HG02870 (cell line): ENCODE measurements around the gene CFAP68.
"Not testable (repeated sequence)": the region's sequence is repeated elsewhere in the genome, so short reads cannot be mapped to it uniquely, and the experiment has no call there.

Source experiments
- ATAC-seq: cut with Tn5 transposase; IDR thresholded peaks from one replicate; pipeline ENCODE4 v1.9.1; 2021; ENCODE audit warnings: mild to moderate bottlenecking, moderate library complexity; ENCODE audit not compliant: unreplicated experiment

CFAP68 gene

DNA sequence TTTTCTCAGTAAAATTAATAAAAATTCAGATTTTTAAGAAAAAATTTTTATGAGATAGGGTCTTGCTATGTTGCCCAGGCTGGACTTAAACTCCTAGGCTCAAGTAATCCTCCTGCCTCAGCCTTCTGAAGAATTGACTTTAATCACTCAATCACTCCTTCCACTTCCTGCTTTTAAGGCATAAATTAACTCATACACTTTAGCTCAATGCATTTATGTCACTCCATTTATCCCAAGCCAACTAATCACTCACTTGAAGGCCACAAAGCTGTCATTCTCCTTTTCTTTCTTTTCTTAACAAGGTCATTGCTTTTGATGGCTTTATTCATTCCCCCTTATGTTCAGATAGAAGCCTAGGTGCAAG is 8.8 kb upstream of the CFAP68 start:
- peak; percentile 13 for ATAC-seq

DNA sequence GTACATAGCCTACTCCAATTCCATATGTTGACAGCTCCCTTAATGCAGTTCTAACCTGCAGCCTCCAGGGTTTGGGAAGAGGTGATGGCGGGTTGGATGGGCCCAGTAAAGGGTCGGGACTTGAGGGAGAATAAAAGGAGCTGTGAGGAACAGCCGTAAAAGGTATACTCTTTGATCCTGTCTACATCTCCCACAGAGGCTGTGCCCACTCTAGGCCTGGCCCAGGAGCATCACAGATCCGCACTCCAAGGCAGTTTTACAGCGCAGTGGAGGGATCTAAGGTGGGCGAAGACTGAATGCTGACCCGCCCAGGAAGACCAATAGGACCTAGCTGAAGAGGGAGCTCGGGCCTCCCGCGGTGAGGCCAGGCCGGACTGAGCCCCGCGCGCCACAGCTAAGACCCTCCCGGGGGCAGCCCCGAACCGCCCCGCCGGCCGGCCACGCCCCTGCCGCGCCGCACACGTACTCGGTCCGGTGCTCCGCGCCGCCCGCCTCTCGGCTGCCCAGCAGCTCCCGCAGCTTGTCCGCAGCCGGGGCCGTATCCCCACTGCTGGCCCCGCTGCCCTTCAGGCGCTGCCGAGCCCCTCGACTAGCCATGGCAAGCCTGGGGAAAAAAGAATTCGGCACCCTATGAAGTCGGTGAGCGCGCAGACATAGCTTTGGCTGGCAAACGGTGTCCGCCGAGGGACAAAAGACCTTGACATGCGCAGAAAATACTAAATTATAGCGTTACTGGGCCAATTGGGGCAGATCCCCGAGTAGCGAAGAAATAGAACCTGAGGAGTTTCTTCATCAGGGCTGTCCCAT is 8.3 kb upstream of the CFAP68 start, which contains the start of gene ALG9:
ALG9 (minus strand) TSS at position 696 of the 807 bp plus-strand sequence; CDS start at position 597, 99 bp downstream.
- ATAC-seq: peak; percentile 86

DNA sequence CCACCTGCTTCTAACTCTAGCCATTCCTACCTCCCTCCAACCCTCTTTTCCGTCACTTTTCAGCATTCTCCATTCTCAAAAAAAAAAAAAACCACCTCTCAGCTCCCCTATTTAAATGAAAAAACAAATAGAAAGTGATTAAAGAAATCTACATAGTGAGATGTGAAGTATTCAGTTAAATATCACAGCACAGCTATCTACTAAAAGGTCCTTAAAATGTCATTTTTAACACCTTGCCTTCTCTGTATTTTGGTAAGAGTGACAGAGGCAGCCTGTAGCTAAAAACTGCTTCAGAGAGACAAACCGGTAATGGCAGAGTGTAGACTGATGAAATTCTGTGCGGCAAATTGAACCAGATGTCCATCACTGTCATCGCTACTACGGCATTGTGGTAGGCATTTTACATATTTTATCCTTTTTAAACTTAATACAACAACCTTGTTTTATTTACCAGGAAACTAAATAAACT is 7.6 kb upstream of the CFAP68 start:
- ATAC-seq: no peak

DNA sequence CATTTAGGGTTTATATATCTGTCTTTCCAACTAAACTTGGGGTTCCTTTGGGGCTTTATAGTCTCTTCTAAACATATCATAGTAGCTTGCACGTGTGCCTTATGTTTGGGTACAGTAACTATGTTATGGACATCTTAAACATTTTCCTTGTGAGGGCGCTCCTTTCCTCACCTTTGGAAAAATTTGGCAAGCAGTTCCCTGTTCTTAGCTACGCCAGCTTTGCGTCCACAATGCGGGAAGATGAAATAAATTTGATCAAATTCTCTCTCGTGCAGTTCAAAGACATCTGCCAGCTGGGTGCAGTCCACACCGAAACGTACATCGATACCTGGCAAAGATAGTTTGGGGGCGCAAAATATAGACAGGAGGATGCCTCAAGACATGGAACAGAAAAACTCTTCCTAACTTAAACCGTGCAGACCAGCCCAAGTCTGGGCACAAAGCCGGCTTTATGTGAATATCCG is 924 bp upstream of the CFAP68 start:
- ATAC-seq: peak; percentile 6

DNA sequence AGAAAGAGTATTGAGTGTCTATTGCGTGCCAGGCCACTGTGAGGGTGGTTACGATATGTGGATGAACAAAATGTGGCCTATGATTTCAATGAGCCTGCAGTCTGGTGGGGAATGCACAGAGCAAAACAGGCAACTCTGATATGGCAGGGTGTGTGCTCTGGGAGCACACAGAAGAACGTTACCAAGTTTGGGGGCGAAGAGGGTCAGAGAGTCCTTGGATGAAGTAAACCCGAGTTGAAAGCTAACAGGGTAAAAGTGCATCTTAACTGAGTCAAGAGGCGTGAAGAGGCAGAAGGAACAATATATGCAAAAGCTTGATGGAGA is 258 bp downstream of the CFAP68 start:
- ATAC-seq: no peak

DNA sequence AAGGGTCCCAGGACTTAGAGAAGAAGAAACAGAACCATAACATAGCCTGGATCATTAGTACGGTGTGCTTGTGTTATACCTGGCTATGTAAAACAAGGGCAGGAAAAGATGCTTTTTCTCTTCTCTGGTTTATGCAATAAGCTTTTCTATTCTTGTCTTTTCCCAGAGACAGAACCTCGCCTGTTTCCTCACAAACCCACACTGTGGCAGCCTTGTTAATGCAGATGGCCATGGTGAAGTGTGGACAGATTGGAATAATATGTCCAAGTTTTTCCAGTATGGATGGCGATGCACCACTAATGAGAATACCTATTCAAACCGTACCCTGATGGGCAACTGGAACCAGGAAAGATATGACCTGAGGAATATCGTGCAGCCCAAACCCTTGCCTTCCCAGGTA is 2.9 kb downstream of the CFAP68 start:
- no peak for ATAC-seq

DNA sequence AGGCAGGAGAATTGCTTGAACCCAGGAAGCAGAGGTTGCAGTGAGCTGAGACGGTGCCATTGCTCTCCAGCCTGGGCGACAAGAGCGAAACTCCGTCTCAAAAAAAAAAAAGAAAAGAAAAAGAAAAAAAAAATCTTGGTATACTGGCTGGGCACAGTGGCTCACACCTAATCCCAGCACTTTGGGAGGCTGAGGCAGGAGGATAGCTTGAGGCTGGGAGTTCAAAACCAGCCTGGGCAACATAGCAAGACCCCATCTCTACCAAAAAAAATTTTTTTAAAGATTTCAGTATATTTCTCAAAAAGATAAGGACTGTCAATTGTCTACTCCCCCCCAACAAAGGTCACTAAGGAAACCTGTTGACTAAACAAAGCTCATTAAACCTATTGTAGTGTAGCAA is 5.7 kb downstream of the CFAP68 start:
- ATAC-seq: not testable (repeated sequence)

DNA sequence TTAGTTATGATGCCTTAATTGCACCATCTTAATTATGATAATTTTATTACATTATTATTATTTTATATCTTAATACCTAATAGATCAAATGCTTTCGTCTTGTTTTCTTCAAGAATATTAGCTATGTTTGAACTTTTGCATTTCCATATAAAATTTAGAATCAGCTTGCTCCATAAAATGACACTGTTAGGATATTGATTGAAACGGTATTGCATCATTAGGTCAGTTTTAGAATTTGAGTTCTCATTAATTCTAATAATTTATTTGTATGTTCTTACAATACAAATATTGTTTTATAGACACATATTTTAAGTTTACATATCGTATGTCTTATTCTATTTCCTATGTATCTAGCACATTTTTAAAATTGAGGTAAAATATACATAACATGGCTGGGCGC is 6.7 kb downstream of the CFAP68 start:
- ATAC-seq: no peak

DNA sequence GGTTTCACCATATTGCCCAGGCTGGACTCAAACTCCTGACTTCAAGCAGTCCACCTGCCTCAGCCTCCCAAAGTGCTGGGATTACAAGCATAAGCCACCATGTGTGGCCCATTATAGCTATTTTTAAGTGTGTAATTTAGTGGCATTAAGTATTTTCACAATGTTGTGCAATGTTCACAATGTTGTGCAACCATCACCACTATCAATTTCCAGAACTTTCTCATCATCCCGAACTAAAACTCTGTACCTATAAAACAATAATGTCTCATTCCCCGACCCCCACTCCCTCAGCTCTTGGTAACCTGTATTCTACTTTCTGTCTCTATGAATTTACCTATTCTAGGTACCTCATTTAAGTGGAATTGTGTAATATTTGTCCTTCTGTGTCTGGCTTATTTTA is 7.5 kb downstream of the CFAP68 start:
- no peak for ATAC-seq

DNA sequence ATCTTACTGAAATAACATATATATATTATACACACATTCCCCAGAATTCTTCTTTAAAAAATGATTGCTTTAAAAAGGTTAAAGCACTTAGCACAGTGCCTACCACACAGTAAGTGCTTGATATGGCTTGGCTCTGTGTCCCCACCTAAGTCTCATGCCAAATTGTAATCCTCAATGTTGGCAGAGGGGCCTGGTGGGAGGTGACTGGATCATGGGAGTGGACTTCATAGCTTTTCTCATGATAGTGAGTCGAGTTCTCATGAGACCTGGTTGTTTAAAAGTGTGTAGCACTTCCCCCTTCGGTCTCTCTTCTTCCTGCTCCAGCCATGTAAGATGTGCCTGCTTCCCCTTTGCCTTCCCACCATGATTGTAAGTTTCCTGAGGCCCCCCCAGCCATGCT is 26.1 kb downstream of the CFAP68 start:
- no peak for ATAC-seq

DNA sequence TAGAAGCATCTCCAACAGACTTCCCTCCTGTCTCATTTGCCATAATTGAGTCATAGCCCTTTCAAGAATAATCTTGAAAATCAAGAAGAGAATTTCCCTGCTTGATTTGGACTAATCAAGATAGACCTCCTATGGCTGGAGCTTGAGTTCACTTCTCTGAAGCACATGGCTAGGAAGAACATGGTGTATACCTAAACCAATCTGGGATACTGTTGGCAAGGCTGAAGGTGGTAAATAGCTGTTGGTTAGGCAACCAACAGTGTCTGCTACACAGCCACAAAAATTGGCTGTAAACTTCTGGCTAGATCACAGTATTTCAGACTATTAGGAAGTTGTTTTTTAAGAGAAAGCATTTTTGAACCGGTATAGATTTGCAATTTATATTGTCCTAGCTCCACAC is 27.3 kb downstream of the CFAP68 start:
- no peak for ATAC-seq

DNA sequence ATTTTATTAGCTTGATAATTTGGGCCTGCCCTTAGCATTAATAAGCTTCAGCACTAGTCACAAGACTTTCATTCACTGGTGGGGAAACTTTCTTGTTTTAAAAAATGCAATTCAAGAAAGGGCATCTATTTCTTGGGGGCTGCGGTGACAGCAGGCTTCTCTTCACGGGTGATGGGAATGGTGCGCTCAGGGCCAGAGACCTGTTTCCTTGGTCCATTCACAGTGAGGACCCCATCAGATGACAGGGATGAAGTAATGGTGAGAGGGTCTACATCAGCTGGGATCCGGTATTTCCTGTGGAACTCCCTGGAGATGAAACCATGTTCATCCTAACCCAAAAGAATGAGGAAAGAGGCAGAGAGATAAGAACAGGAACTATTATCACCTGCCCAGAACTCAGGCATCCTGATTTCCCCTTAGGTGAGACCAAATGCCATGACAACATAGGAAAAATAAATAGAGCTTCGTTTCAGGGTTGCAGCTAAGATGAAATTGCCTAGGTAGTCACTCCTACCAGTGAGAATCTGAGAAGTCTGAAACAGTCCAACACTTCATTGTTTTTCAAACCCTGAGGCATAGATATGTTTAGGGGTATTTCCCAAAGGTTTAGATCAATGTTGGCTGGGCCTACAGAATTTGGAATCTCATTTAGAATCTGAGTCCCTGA is 29.4 kb downstream of the CFAP68 start:
- no peak for ATAC-seq

DNA sequence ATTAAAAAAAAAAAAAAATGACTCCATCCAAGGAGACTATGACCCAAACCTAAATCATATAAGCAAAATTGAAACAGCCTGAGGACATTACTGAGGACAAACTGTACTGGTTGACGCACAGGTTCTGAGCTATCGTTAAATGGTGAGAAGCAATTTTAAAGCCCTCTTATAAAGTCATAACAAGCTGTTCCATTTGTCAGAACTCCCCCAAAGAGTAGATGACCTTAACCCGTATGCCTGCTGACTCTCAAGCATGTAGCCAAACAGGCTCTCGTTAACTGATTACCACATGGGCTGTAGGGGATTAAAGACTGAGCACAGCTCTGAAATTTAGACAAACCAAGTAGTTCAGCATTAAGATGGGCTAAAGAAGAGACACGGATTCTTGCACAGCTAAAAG is 30.0 kb downstream of the CFAP68 start:
- no peak for ATAC-seq

DNA sequence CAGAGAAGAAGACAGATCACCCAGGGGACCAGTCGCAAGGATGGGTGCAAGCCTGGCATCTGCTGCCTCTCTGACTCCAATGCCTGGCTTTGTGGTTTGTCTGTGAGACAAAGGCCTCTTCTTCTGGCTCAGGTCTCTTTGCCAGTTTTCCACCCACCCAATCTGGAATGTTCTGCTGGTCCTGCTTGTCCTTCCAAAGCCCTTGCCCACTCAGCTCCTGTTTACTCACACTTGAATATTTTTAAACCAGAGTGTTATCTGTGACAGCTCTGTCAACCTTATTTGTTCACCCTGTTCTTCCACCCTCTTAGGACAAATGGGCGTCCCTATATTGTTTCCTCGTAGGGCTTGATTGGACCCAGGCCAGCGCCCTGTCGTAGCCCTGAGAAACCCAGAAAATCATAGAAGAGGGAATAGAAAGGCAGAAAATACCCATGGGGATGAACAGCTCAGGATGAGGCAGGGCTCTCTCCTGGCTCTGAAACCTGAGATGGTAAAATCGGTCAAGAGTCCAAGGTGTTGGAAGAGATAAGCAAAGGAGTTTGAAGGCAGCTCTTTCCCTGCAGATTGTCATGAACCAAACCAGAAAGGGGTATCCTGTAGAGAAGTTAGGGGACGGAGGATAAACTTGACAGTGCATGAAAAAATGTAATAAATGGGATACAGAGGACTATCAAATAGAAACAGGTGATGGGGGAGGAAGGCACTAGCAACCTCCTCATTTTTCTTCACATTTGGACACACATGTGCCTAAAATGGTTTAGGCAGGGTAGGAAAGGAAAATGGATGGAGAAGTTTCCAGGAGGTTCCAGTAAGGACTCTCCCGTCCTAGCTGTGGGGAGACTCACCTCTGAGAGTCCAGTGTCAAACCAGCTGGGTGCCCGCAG is 31.6 kb downstream of the CFAP68 start:
- ATAC-seq: no peak

DNA sequence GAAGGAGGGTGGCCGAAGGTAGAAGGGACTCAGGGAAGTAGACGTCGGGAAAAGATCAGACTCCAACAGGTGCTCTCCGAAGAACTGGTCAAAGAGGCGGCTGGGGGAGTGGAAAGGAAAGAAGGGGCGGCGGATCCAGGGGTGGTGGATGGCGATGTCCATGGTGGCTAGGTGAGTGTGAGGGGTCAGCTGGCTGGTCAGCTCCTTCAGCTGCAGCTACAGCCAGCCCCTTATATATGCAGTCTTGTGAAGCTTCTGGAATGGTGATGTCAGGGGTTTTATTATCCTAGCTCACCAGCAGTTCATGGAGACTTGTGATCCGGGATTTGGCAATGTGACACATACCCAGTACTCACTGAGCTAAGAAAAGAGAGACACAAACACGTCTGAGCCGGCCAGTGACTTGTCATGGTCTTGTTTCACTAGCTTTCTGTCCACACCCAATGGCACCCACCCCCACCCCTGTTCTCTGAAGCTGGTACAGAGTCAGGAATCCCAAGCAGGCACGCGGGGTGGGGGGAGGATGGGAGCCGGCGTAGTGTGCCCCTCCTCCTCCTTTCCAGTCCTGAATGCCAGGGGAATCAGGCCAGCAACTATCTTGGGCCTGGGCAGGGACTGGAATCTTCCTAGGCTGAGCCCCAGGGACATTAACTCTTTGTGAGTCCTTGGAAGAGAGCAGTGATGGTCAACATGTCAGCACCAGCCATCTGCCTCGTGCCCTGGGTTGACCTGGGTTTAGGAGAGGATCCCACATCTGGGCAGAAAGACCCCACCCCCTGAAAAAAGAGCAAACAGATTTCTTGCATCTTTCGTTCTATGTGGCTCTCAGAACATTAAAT is 32.4 kb downstream of the CFAP68 start, which contains the start of gene CRYAB:
CRYAB (minus strand) TSS at position 208 of the 839 bp plus-strand sequence; CDS start at position 162, 46 bp downstream.
- no peak for ATAC-seq

DNA sequence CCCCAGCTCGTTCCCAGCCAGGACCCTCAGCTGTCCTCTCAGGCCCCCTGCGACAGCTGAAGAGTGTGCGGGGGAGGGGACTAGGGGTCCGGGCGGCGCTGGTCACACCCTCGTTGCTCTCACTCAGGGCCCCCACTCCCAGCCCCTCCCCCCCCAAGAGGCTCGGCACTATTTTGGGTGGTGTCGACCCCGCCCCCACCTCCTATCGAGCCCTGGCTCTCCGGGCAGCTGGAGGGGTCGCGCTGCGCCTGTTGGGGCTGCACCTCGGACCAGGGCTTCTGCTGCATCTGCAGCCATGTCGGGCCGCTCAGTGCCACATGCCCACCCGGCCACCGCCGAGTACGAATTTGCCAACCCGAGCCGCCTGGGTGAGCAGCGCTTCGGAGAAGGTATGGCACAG is 33.2 kb downstream of the CFAP68 start, which contains the start of gene HSPB2:
HSPB2 (plus strand) TSS at position 200 of the 400 bp plus-strand sequence; CDS start at position 296, 96 bp downstream.
- ATAC-seq: no peak

DNA sequence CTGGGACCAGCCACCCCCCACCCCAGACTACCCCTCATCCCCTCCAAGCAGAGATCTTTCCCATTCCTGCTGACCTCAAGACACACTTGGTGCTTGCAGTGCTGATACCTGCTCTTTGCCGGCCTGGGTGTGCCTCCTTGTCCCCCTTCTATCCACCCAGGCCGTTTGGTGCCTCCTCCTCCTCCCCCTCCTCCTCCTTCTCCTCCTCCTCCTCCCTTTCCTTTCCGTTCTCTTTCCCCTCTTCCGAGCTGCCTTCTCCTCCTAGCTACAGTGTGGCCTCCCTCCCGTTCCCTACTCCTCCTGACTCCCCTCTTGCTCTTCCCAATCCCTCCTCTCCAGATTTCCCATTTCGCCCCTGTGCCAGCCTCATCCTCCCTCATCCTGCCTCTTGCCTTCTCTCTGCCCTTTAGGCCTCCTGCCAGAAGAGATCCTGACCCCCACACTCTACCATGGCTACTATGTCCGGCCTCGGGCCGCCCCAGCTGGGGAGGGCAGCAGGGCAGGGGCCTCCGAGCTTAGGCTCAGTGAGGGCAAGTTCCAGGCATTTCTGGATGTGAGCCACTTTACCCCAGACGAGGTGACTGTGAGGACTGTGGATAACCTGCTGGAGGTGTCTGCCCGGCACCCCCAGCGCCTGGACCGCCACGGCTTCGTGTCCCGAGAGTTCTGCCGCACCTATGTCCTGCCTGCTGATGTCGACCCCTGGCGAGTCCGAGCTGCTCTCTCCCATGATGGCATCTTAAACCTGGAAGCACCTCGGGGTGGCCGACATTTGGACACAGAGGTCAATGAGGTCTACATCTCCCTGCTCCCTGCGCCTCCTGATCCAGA is 33.9 kb downstream of the CFAP68 start:
- no peak for ATAC-seq

DNA sequence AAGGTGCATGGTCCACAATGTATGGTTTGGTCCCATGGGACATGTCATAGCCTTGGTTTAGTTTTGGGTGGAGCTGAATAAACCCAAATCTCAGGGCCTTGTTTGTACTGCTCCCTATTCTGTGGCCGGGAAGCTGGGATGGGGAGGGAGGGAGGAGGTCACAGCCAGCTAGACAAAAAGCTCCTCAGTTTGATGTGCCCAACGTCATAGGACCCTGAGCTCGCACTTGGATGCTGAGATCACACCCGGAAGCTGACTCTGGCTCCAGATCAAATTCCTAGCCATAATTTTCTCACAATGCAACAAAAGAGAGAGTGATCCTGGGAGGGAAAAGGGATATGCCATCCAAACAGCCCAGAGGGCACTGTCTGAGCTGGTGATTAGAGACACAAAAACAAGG is 34.7 kb downstream of the CFAP68 start:
- ATAC-seq: no peak

DNA sequence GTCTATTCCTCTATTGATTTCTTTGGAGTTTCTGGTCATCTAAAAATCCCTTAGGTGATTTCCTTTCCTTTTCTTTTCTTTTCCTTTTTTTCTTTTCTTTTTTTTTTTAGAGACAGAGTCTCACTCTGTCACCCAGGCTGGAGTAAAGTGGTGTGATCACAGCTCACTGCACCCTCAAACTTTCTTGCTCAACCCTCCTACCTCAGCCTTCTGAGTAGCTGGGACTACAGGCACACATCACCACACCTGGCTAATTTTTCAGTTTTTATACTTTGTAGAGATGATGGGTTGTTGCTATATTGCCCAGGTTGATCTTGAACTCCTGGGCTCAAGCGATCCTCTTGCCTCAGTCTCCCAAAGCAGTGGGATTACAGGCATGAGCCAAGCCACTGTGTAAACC is 37.4 kb downstream of the CFAP68 start:
- ATAC-seq: no peak
